ENCODE results near the gene TTLL5. TPM values are rescaled to one million over a fixed set of nuclear protein-coding genes. Genes with fewer than 3 reads are reported as not detected.

TTLL5 gene
- total and polyA plus RNA-seq, 2 of the 13 experiments (the other 11 are each of a cell fraction or from before 2014, with no cell fraction given): 11.8 to 18.8 TPM

DNA sequence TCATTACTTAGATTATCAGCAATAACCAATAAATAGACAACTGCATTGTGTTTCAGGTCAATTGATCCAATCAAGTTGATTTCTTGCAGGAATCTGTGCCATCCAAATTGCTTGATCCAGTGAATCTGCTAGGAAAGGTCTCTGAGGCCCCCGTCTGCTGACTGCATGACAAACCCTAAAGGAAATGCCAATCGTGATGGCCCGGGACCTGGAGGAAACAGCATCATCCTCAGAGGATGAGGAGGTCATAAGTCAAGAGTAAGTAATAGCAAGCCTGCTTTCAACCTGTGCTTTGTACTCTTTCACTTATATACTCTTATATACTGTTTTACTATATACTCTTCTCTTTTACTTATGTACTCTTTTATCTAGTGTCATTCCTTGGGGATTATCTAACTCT lies 1.9 kb downstream of the TTLL5 start (continued):
- TF ChIP-seq, protein P1, sequence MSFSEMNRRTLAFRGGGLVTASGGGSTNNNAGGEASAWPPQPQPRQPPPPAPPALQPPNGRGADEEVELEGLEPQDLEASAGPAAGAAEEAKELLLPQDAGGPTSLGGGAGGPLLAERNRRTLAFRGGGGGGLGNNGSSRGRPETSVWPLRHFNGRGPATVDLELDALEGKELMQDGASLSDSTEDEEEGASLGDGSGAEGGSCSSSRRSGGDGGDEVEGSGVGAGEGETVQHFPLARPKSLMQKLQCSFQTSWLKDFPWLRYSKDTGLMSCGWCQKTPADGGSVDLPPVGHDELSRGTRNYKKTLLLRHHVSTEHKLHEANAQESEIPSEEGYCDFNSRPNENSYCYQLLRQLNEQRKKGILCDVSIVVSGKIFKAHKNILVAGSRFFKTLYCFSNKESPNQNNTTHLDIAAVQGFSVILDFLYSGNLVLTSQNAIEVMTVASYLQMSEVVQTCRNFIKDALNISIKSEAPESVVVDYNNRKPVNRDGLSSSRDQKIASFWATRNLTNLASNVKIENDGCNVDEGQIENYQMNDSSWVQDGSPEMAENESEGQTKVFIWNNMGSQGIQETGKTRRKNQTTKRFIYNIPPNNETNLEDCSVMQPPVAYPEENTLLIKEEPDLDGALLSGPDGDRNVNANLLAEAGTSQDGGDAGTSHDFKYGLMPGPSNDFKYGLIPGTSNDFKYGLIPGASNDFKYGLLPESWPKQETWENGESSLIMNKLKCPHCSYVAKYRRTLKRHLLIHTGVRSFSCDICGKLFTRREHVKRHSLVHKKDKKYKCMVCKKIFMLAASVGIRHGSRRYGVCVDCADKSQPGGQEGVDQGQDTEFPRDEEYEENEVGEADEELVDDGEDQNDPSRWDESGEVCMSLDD (CRISPR knock-in tag; IDR thresholded peaks at IDR 0.05; ENCODE audit: borderline replicate concordance): no peak
- TF ChIP-seq NONO (IDR thresholded peaks at IDR 0.05): no peak
- TF ChIP-seq NONO (CRISPR knock-in tag; conservative IDR thresholded peaks at IDR 0.05): no peak
- no peak for TF ChIP-seq PRPF4 (IDR thresholded peaks at IDR 0.05; ENCODE audit: low read depth, low read length, poor library complexity, severe bottlenecking)
- TF ChIP-seq, protein P2, sequence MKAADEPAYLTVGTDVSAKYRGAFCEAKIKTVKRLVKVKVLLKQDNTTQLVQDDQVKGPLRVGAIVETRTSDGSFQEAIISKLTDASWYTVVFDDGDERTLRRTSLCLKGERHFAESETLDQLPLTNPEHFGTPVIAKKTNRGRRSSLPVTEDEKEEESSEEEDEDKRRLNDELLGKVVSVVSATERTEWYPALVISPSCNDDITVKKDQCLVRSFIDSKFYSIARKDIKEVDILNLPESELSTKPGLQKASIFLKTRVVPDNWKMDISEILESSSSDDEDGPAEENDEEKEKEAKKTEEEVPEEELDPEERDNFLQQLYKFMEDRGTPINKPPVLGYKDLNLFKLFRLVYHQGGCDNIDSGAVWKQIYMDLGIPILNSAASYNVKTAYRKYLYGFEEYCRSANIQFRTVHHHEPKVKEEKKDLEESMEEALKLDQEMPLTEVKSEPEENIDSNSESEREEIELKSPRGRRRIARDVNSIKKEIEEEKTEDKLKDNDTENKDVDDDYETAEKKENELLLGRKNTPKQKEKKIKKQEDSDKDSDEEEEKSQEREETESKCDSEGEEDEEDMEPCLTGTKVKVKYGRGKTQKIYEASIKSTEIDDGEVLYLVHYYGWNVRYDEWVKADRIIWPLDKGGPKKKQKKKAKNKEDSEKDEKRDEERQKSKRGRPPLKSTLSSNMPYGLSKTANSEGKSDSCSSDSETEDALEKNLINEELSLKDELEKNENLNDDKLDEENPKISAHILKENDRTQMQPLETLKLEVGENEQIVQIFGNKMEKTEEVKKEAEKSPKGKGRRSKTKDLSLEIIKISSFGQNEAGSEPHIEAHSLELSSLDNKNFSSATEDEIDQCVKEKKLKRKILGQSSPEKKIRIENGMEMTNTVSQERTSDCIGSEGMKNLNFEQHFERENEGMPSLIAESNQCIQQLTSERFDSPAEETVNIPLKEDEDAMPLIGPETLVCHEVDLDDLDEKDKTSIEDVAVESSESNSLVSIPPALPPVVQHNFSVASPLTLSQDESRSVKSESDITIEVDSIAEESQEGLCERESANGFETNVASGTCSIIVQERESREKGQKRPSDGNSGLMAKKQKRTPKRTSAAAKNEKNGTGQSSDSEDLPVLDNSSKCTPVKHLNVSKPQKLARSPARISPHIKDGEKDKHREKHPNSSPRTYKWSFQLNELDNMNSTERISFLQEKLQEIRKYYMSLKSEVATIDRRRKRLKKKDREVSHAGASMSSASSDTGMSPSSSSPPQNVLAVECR (CRISPR knock-in tag; IDR thresholded peaks at IDR 0.05; ENCODE audit: borderline replicate concordance): no peak
- TF ChIP-seq REL (CRISPR knock-in tag; conservative IDR thresholded peaks at IDR 0.05): no peak
- TF ChIP-seq ZFP41 (CRISPR knock-in tag; IDR thresholded peaks at IDR 0.05; ENCODE audit: borderline replicate concordance): no peak
